ENCODE data around the gene RNF103. TPM values are rescaled to one million over a fixed set of nuclear protein-coding genes. Genes with fewer than 3 reads are reported as not detected.
"Not testable (repeated sequence)": the region's sequence is repeated elsewhere in the genome, so short reads cannot be mapped to it uniquely, and the experiment has no call there.

Gene RNF103
- total and polyA plus RNA-seq, 8 donors: 7.8 to 132 (median 28.6) TPM

- H3K9me3 ChIP-seq: no peaks in the 10 kb centered on the region
- H3K36me3 ChIP-seq: no peaks in the 10 kb centered on the region
- TF ChIP-seq EP300 (IDR thresholded peaks at IDR 0.05) (no peak), POLR2A (IDR thresholded peaks at IDR 0.05) (no peak)
- no peak for DNase-seq
- intact Hi-C loops (cut with DNase I; ENCODE audit: low total_unique reads): no loop called here
- H3K4me1 ChIP-seq: peaks cover 0 to 9% (median 3%) of the 10 kb centered on the region in 4 donors
- no peaks in the 10 kb centered on the region for H3K27me3 ChIP-seq
- H3K27ac ChIP-seq: peak overlapping the region in 1 of 5 donors; percentile 43
- no peak overlapping the region for H3K4me3 ChIP-seq
- WGBS, 5 donors: 81 to 97% (median 89%) methylated on average over 2 of the region's 2 CpGs
Measured at GRCh38 chr2:86593266-86593665, 30.4 kb downstream of the RNF103 start.

- intact Hi-C loops (cut with DNase I; ENCODE audit: low total_unique reads): no loop called here
- 55 to 65% (median 56%) methylated on average over 3 of the region's 3 CpGs for WGBS, 5 donors
- no peaks in the 10 kb centered on the region for H3K9me3 ChIP-seq
- H3K27ac ChIP-seq: peak overlapping the region in 1 of 5 donors; percentile 43
- DNase-seq: peak in 1 of 2 donors; percentile 56
- TF ChIP-seq EP300 (IDR thresholded peaks at IDR 0.05) (no peak), POLR2AphosphoS5 (IDR thresholded peaks at IDR 0.05) (no peak), POLR2A (IDR thresholded peaks at IDR 0.05) (no peak)
- TF ChIP-seq, protein P1, sequence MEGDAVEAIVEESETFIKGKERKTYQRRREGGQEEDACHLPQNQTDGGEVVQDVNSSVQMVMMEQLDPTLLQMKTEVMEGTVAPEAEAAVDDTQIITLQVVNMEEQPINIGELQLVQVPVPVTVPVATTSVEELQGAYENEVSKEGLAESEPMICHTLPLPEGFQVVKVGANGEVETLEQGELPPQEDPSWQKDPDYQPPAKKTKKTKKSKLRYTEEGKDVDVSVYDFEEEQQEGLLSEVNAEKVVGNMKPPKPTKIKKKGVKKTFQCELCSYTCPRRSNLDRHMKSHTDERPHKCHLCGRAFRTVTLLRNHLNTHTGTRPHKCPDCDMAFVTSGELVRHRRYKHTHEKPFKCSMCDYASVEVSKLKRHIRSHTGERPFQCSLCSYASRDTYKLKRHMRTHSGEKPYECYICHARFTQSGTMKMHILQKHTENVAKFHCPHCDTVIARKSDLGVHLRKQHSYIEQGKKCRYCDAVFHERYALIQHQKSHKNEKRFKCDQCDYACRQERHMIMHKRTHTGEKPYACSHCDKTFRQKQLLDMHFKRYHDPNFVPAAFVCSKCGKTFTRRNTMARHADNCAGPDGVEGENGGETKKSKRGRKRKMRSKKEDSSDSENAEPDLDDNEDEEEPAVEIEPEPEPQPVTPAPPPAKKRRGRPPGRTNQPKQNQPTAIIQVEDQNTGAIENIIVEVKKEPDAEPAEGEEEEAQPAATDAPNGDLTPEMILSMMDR (IDR thresholded peaks at IDR 0.05): no peak
- no peaks in the 10 kb centered on the region for H3K36me3 ChIP-seq
- peaks cover 0 to 9% (median 3%) of the 10 kb centered on the region in 4 donors for H3K4me1 ChIP-seq
- H3K27me3 ChIP-seq: no peaks in the 10 kb centered on the region
- H3K4me3 ChIP-seq: no peak overlapping the region
Measured at GRCh38 chr2:86592547-86593230, 31.0 kb downstream of the RNF103 start.

GRCh38 chr2:86589701-86590100 lies 34.0 kb downstream of the RNF103 start:
- H3K27ac ChIP-seq; H3K4me1 ChIP-seq; H3K9me3 ChIP-seq; H3K36me3 ChIP-seq; intact Hi-C loops (cut with DNase I; ENCODE audit: low total_unique reads); DNase-seq; H3K27me3 ChIP-seq; H3K4me3 ChIP-seq: not testable (repeated sequence)
- WGBS, 5 donors: 95 to 99% (median 97%) methylated on average over 5 of the region's 5 CpGs

- Histone ChIP-seq H3K4me3 (no peak overlapping the region), H3K9me3 (no peaks in the 10 kb centered on the region), H3K27ac (peak overlapping the region in 1 of 5 donors; percentile 0), H3K36me3 (no peaks in the 10 kb centered on the region), H3K27me3 (no peaks in the 10 kb centered on the region), H3K4me1 (no peaks in the 10 kb centered on the region)
- 65 to 78% (median 72%) methylated on average over 2 of the region's 2 CpGs for WGBS, 5 donors
- TF ChIP-seq POLR2AphosphoS5 (IDR thresholded peaks at IDR 0.05) (no peak), POLR2A (IDR thresholded peaks at IDR 0.05) (no peak), EP300 (IDR thresholded peaks at IDR 0.05) (no peak)
- TF ChIP-seq, protein P1 (IDR thresholded peaks at IDR 0.05): no peak
- intact Hi-C loops (cut with DNase I; ENCODE audit: low total_unique reads): no loop called here
- DNase-seq: peak in 1 of 2 donors; percentile 7
Measured at GRCh38 chr2:86584151-86584913, 39.3 kb downstream of the RNF103 start.

DNA sequence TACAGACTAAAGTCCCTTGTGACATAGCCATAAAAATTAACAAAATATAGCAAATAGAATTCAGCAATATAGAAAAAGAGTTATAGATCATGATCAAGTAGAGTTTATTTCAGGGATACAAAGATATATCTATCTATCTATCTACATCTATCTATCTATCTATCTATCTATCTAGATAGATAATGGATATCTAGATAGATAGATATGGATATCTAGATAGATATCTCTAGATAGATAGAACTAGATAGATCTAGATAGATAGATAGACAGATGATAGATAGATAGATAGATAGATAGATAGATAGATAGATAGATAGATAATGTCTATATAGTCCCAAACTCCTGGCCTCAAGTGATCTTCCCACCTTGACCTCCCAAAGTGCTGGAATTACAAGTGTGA lies 43.1 kb downstream of the RNF103 start:
- Histone ChIP-seq H3K4me3 (no peak overlapping the region), H3K27me3 (no peaks in the 10 kb centered on the region), H3K4me1 (no peaks in the 10 kb centered on the region), H3K27ac (no peak overlapping the region), H3K9me3 (no peaks in the 10 kb centered on the region), H3K36me3 (no peaks in the 10 kb centered on the region)
- DNase-seq: no peak
- intact Hi-C loops (cut with DNase I; ENCODE audit: low total_unique reads): no loop called here
- TF ChIP-seq, protein P1 (IDR thresholded peaks at IDR 0.05): no peak
- TF ChIP-seq POLR2A (IDR thresholded peaks at IDR 0.05) (no peak), EP300 (IDR thresholded peaks at IDR 0.05) (no peak), POLR2AphosphoS5 (IDR thresholded peaks at IDR 0.05) (no peak)

Data from stomach (tissue), 9 donors.